ENCODE measurements around the gene ALDH8A1.
A peak's percentile ranks its signal among the peaks of the same experiment; 100 is the strongest.

Gene ALDH8A1

GRCh38 chr6:134949927-134950326 is at the start of gene ALDH8A1:
Gene ALDH8A1 (minus strand): TSS chr6:134950101. CDS start chr6:134950053, 48 bp downstream.
- DNase-seq (ENCODE audit: low spot score) = no peak

- no peak for DNase-seq (ENCODE audit: low spot score)
Observed at GRCh38 chr6:134999107-134999506, 49.2 kb upstream of the ALDH8A1 start.

DNA sequence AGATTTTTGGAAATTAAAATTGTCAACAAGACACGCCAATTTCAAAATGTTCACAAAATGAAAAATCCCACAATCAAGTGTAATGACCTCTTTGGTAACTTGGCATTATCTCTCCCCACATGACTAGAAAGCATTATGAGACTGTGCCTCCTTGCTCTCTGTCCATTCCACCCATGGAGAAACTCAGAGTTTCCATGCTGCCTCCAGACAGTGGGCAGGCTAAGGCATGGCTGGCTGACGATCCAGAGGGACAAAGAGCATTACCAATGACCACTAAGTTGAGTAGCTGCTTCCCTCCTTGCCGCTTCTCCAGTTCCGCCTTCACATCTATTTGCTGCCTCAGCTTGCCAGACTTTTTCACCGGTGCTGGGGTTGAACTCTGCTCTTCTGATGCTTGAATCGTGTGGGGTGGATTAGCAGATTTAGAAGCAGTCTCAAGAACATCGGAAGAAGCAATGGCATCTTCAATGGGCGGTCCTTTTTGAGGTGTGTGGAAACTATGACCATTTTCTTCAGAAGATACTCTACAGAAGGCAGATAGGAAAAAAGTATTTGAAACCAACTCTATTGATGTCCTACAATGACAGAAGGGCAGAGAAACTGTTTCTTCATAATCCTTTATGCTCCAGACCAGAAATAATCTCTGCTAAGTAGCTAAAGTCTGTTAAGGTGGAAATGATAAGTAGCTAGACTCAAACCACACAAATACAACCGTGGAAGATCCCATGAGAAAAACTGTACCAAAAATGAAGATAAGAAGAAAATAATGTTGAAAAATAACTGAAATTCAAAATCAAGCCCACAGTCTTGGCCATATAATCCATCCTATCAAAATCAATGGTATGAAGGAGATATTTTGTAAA is 47.5 kb upstream of the ALDH8A1 start:
- no peak for DNase-seq (ENCODE audit: low spot score)

GRCh38 chr6:134995536-134995935 is 45.6 kb upstream of the ALDH8A1 start:
- DNase-seq (ENCODE audit: low spot score) = no peak

GRCh38 chr6:134994431-134994830 is 44.5 kb upstream of the ALDH8A1 start:
- DNase-seq (ENCODE audit: low spot score) = no peak

DNA sequence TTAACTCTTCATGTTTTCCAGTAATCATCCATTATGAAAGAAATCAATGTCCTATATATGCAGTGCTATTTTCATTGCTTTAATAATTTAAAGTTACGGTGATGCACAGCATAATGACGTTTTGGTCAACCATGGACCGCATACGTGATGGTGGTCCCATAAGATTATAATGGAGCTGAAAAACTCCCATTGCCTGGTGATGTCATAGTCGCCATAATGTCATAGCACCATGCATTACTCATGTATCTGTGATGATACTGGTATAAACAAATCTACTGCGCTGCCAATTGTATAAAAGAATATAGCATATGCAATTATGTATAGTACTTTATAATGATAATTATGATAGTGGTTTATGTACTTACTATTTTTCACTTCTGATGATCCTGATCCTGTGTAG is 42.3 kb upstream of the ALDH8A1 start:
- no peak for DNase-seq (ENCODE audit: low spot score)

- no peak for DNase-seq (ENCODE audit: low spot score)
Observed at GRCh38 chr6:134990262-134990661, 40.4 kb upstream of the ALDH8A1 start.

GRCh38 chr6:134984821-134985220 is 34.9 kb upstream of the ALDH8A1 start:
- DNase-seq (ENCODE audit: low spot score) = no peak

DNA sequence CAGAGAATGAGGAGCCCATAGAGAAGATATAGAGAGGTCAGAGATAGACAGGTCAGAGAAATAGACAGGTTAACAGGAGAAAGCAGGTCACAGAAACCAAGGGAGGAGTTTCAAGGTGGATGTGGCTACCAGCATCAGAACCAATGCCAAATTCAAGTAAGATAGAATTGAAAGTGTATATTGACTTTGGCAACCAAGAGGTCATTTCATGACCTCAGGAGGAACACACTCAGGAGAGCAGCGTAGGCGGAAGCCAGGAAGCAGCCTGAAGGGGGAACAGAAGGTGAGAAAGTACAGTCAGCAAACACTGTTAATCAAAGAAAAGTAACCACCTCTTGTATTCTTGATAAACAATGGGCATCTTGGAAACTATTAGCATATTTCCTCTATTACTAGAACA is 33.9 kb upstream of the ALDH8A1 start:
- peak; percentile 44 for DNase-seq (ENCODE audit: low spot score)

GRCh38 chr6:134982161-134982560 is 32.3 kb upstream of the ALDH8A1 start:
- DNase-seq (ENCODE audit: low spot score) = peak; percentile 75

DNA sequence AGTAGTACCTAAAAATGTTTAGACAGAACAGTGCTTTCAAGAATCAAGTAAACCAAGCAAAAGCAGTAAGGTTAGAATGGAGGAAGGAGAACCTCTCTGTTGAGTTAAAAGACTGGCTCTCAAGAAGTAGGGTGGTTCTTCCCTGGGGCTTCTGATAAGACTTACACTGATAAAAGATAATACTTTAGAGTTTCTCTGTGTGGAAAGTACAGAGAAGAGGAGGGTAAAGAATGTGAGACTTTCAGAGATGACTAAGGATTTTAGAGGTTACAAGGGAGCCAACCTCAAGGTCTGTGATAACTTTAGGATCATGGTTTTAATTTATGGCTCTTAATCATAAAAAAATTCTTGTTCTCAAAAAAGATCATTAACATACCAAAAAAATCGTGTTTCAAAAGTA is 30.9 kb upstream of the ALDH8A1 start:
- DNase-seq (ENCODE audit: low spot score) = peak; percentile 71

DNA sequence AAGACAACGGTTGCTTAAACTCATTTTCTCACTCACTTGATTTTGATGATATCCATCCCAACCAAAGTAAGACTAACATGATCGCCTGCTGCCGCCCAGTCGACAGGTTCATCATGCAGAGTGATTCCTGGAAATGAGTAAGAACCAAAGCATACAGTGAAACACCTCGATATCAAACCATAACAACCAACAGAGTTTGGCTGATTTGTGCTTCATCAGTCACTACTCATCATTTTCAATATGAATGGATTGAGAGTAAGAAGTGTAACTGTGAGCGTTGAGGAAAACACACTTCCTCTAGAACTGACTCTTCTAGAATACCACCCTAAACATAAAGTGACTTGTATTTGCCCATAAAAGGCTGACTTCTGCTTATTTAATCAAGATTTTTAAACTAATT is 29.2 kb upstream of the ALDH8A1 start:
- DNase-seq (ENCODE audit: low spot score) = peak; percentile 96

GRCh38 chr6:134974370-134974769 is 24.5 kb upstream of the ALDH8A1 start:
- no peak for DNase-seq (ENCODE audit: low spot score)

DNA sequence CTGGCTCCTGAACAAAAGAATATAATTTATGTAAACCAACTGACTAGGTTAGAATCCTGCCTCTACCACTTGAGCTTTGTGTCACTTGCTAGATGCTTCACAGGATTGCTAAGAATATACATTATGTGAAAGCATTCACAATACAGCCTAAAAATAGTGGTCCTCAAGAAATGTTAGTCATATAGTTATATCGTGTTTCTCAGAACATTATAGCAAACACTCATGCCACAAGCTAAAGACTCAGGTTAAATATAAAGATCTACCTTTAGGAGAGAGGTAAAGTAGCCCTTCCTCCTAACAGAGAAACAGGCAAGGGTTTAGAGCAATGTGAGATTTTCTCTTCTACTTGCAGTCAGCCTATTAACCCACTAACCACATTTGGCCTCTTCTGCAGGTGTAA is 17.8 kb upstream of the ALDH8A1 start:
- DNase-seq (ENCODE audit: low spot score) = no peak

DNA sequence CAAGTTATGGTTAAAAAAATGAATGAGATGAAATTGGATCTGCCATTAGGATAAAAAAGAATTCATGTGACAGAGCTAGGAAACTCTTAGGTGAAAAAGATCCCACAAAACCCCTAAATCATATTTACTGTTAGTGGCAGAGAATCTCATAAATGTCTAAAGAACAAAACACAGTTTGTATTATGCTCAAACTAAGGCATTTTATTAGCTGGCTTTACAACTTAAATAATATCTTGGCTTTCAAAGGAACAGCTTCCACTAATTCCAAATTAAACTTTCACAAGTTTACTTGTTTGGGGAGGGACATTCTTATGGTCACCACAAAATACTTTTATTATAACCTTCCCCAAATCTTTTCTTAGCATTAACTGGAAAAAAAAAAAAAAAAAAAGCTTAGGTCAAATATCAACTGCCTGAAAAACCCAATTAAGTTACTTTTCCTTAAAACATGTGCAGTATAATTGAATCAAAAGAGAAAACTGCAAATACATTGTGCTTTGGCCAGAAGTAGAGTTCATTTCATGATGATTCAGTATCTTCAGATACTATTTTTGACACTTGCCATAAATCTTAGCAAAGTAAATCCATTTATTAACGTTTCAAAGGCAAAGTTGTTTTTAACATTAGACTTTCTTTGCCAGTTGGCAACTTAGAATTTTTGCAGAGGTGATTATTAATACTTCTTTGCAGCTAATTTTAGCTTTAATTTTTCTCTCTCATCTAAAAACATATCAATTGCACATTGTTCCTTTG is 14.7 kb upstream of the ALDH8A1 start:
- no peak for DNase-seq (ENCODE audit: low spot score)

DNA sequence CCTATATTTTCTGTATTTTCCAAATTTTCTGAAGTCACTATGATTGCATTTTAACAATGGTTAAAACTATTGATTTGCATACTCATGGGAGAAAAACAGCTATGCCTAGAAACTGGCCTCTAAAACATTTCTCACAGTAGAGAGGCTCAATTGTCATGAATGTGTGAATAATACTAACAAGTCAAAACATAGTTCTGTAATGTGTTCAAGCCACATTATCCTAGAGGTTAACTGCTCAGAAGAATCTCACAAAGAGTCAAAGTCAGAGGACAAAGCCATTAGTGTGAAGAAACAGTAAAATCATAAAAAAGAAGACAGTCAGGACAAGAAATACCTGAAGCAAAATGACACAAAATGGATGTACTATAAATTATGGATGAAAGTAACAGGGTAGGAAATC is 12.5 kb upstream of the ALDH8A1 start:
- DNase-seq (ENCODE audit: low spot score) = no peak

GRCh38 chr6:134961366-134961765 is 11.5 kb upstream of the ALDH8A1 start:
- no peak for DNase-seq (ENCODE audit: low spot score)

GRCh38 chr6:134959603-134960002 is 9.7 kb upstream of the ALDH8A1 start:
- DNase-seq (ENCODE audit: low spot score) = no peak

DNA sequence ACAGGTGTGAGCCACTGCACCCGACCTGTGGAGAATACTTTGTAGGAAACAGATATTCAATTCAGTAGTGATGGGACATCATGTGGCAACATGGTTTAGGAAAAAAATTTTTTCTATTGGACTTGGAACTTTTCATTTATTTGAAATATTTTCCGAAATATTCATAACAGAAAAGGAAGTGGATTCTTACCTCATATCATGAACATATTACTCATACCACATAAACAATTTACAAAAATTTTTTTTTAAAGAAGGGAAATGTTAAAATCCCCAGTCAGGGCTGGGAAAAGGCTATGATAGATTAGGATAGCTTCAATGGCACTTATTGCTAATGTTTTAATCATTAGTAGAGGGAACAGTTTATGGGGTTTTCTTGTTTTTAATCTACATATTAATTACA is 6.8 kb upstream of the ALDH8A1 start:
- DNase-seq (ENCODE audit: low spot score) = no peak

DNA sequence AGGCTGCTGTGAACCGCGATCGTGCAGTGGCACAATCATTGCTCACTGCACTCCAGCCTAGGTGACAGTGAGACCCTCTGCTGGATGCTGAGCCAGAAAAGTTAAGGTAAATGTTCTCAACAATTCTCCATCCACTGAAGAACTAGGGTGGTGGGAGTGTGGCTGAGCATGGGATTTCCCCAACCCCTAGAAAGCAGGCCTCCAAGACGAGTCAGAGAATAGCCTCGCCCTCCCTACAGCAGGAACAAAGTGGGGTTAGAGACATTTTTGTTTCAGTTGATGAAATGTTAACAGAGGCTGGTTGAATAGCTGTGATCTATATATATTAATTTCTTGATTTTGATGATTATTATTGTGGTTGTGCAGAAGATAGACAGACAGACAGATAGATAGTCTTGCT is 6.1 kb upstream of the ALDH8A1 start:
- DNase-seq (ENCODE audit: low spot score) = no peak

- no peak for DNase-seq (ENCODE audit: low spot score)
Observed at GRCh38 chr6:134954272-134955000, 4.5 kb upstream of the ALDH8A1 start.

DNA sequence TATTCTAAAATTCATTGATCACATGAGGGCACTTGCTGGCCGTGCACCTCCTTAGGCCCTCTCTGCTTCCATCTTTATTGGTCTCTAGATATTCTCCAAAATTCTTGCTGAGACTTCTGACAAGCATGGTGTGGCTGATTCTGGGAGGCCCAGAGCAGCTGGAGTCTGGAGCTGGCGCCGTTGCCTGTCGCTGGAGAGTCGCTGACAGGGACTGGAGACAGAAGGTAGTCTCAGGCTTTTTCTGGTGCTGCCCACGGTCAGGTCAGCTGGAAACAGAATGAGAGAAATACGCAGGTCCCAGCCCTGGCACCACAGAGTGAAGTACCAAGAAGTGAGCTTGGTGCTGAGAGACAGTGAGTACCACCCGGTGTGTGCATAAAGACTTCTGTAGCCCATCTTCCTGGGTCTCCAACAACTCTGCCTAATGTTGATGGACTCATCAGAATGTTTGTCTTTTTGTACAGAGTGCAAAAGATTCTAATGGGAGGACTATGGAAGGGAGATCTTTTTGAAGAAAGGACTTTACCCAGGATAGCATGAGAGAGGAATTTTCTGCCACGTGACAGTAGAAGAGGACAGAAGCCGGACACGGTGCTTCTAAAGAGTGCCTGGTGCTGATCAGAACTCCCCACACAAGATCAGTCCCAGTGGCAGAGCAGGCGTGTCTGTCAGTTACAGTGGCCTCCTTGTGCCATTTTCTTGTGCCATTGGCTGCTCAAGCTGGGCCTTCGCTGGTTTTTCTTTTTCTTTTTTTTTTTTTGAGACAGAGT is 1.8 kb upstream of the ALDH8A1 start:
- no peak for DNase-seq (ENCODE audit: low spot score)

Measured in activated CD4-positive, alpha-beta T cell treated with anti-CD3 and anti-CD28 coated beads, Interleukin-2, Interleukin-4, amounts not matched to agents 100 ng/mL and 50 ng/mL, durations not matched to agents 16 hours and 8 hours (primary cell).